Thoracic aorta (tissue), 2 donors: ENCODE results near the gene TMEM86B. TPM values are rescaled to one million over a fixed set of nuclear protein-coding genes. Genes with fewer than 3 reads are reported as not detected.

Source experiments
- ATAC-seq: fragments of 150-250 bp; one replicate; pipeline ENCODE4 v1.8.0; 2017; ENCODE audit warnings: low read depth; ENCODE audit not compliant: insufficient number of reproducible peaks, low FRiP score
- DNase-seq: peaks from one replicate; pipeline ENCODE4 v3.0.0-alpha.2; 2020; ENCODE audit warnings: low spot score
- H3K27ac ChIP-seq, 2 donors: fragments of 200-600 bp; sonication (generic); 1 replicate in 1 of 2; 2 replicates in 1 of 2; pipeline ENCODE4 v1.5.1; 2016; ENCODE audit warnings: mild to moderate bottlenecking in 2 of 2, moderate library complexity in 2 of 2
- H3K27me3 ChIP-seq: fragments of 200-600 bp; sonication (generic); replicated peaks from 2 replicates; pipeline ENCODE4 v1.6.0; 2016; ENCODE audit warnings: mild to moderate bottlenecking; ENCODE audit not compliant: insufficient read depth
- H3K36me3 ChIP-seq: fragments of 200-600 bp; sonication (generic); one replicate; pipeline ENCODE4 v1.5.1; 2016
- H3K4me1 ChIP-seq, 2 donors: fragments of 200-600 bp; sonication (generic); 1 replicate in 1 of 2; 2 replicates in 1 of 2; pipeline versions ENCODE4 v1.5.1 to v1.6.0; 2016; ENCODE audit warnings: low read depth in 2 of 2, mild to moderate bottlenecking in 1 of 2; ENCODE audit not compliant: control insufficient read depth in 1 of 2
- H3K4me3 ChIP-seq: fragments of 200-600 bp; sonication (generic); 2 replicates; pipeline ENCODE4 v1.5.1; 2016; ENCODE audit warnings: mild to moderate bottlenecking
- H3K9me3 ChIP-seq: fragments of 200-600 bp; sonication (generic); 2 replicates; pipeline ENCODE4 v1.5.1; 2016
- total RNA-seq, 2 donors: library from RNA; depleted of rRNA; stranded (reverse); fragments of >200 nt; gene quantifications; one replicate each; pipeline versions ENCODE4 v1.1.0 to v1.2.3, GENCODE V29; 2016
- TF ChIP-seq, protein P1 (sequence below): fragments of 200-600 bp; sonication (generic); IDR thresholded peaks from one replicate; pipeline ENCODE4 v1.5.1; 2019; ENCODE audit warnings: antibody characterized with exemption

TMEM86B gene
- total RNA-seq, 2 donors from 2014 or later: 2.4 to 4.8 TPM

DNA sequence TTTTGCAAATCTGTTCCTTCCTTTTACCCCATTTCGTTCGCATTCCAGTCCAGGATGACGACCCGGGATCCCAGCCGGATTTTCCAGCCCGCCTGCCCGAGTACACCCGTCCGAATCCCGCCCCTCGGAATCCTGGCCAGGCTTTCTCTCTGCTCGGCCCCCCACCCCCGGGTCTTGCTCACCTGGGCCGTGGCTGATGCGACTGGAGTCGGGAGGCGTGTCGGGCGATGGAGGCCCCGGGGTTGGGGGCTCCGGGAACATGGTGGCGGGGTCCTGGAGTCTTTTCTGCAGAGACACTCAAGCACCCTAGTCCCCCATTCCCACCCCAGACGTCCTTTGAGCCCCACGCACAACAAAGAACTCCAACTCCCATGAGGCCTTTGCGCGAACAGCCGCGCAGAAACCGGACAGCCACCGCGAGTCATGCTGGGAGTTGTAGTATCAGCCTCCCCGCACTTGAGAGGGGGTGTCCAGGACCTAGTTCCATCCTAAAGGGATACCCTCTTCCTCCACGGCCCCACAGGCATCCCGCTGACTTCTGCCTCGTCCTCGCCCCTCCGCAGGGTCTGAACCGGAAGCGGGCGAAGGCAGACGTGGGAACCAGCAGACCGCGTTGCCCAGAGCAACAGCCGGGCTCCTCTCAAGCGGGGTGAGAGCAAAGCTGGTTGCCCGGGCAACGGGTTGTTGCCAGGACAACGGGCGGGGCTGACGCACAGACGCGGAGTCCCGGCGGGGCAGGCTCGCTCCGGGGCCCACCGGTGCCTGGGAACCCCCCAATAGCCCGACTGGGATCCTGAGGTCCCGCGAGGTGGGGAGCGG is 49.6 kb downstream of the TMEM86B start:
- DNase-seq (no peak), ATAC-seq (no peak)
- TF ChIP-seq, protein P1, sequence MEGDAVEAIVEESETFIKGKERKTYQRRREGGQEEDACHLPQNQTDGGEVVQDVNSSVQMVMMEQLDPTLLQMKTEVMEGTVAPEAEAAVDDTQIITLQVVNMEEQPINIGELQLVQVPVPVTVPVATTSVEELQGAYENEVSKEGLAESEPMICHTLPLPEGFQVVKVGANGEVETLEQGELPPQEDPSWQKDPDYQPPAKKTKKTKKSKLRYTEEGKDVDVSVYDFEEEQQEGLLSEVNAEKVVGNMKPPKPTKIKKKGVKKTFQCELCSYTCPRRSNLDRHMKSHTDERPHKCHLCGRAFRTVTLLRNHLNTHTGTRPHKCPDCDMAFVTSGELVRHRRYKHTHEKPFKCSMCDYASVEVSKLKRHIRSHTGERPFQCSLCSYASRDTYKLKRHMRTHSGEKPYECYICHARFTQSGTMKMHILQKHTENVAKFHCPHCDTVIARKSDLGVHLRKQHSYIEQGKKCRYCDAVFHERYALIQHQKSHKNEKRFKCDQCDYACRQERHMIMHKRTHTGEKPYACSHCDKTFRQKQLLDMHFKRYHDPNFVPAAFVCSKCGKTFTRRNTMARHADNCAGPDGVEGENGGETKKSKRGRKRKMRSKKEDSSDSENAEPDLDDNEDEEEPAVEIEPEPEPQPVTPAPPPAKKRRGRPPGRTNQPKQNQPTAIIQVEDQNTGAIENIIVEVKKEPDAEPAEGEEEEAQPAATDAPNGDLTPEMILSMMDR: no peak
- H3K36me3 ChIP-seq: no peaks in the 10 kb centered on the region
- peaks cover 21% of the 10 kb centered on the region for H3K27me3 ChIP-seq
- no peaks in the 10 kb centered on the region for H3K9me3 ChIP-seq
- H3K27ac ChIP-seq: no peak overlapping the region
- peak overlapping the region; percentile 65 for H3K4me3 ChIP-seq
- peaks cover 10 to 14% of the 10 kb centered on the region in 2 donors for H3K4me1 ChIP-seq

Other genes starting within 250 kb of the TMEM86B start
- gene GP6, start 190.5 kb downstream of the TMEM86B start, total RNA-seq: not detected
- gene RDH13, start 165.6 kb downstream of the TMEM86B start, total RNA-seq: 10 to 100 TPM; 22.2 to 23.6 TPM
- gene EPS8L1, start 152.9 kb downstream of the TMEM86B start, total RNA-seq: 10 to 100 TPM in 1 of 2 donors, 1 to 10 TPM in 1; 5.4 to 16.3 TPM
- gene PPP1R12C, start 111.1 kb downstream of the TMEM86B start, total RNA-seq: 100 to 1,000 TPM; 194 to 250 TPM
- gene TNNT1, start 79.6 kb downstream of the TMEM86B start, total RNA-seq: not detected
- not detected for gene TNNI3, start 71.0 kb downstream of the TMEM86B start, total RNA-seq
- gene DNAAF3, start 62.1 kb downstream of the TMEM86B start, total RNA-seq: not detected
- not detected for gene SYT5, start 48.5 kb downstream of the TMEM86B start, total RNA-seq
- 1 to 10 TPM in 1 of 2 donors, under 1 TPM in 1; 0.14 to 1.1 TPM for gene PTPRH, start 19.3 kb downstream of the TMEM86B start, total RNA-seq
- gene PPP6R1, start 30.3 kb upstream of the TMEM86B start, total RNA-seq: 10 to 100 TPM; 46.7 to 52.3 TPM
- gene HSPBP1, start 51.3 kb upstream of the TMEM86B start, total RNA-seq: 10 to 100 TPM; 26.8 to 26.9 TPM
- gene BRSK1, start 55.2 kb upstream of the TMEM86B start, total RNA-seq: 10 to 100 TPM; 10.8 to 16.7 TPM
- 1 to 10 TPM in 1 of 2 donors, not detected in 1; 6.8 TPM for gene TMEM150B, start 96.6 kb upstream of the TMEM86B start, total RNA-seq
- gene KMT5C, start 111.1 kb upstream of the TMEM86B start, total RNA-seq: 10 to 100 TPM; 10.2 to 25.2 TPM
- gene COX6B2, start 126.0 kb upstream of the TMEM86B start, total RNA-seq: not detected
- not detected for gene GARIN5B, start 134.5 kb upstream of the TMEM86B start, total RNA-seq
- under 1 TPM in 1 of 2 donors, not detected in 1; 0.92 TPM for gene IL11, start 141.7 kb upstream of the TMEM86B start, total RNA-seq
- not detected for gene TMEM190, start 148.1 kb upstream of the TMEM86B start, total RNA-seq
- 1 to 10 TPM in 1 of 2 donors, not detected in 1; 4.2 TPM for gene TMEM238, start 155.5 kb upstream of the TMEM86B start, total RNA-seq
- 100 to 1,000 TPM; 175 to 274 TPM for gene RPL28, start 157.2 kb upstream of the TMEM86B start, total RNA-seq
- gene UBE2S, start 179.0 kb upstream of the TMEM86B start, total RNA-seq: 10 to 100 TPM; 16.3 to 17.9 TPM
- not detected for gene SHISA7, start 214.5 kb upstream of the TMEM86B start, total RNA-seq
- gene ISOC2, start 232.9 kb upstream of the TMEM86B start, total RNA-seq: 10 to 100 TPM; 18.8 to 27.4 TPM
- gene C19orf85, start 236.0 kb upstream of the TMEM86B start, total RNA-seq: not detected
- 1 to 10 TPM; 3.5 to 7.2 TPM for gene ZNF628, start 247.9 kb upstream of the TMEM86B start, total RNA-seq